HL-60 (cell line): Measurements from ENCODE around the gene GALNT3.
A peak's percentile ranks its signal among the peaks of the same experiment; 100 is the strongest.

ENCODE experiments used
- DNase-seq, 2 experiments: peaks; one replicate each; pipeline ENCODE4 v3.0.0-alpha.2; 2010 to 2020; ENCODE audit warnings: low read depth in 1 of 2, low spot score in 1 of 2
- H3K27ac ChIP-seq: fragments of 250-450 bp; sonication (Bioruptor Pico); replicated peaks from 2 replicates; pipeline ENCODE4 v1.5.1; 2020; ENCODE audit warnings: mild to moderate bottlenecking, moderate library complexity
- H3K27me3 ChIP-seq: fragments of 250-450 bp; sonication (Bioruptor Pico); 2 replicates; pipeline ENCODE4 v1.5.1; 2021; ENCODE audit warnings: mild to moderate bottlenecking, moderate library complexity; ENCODE audit not compliant: insufficient read depth, poor library complexity, severe bottlenecking
- H3K4me3 ChIP-seq: replicated peaks from 2 replicates; pipeline ENCODE4 v1.5.1; 2011; ENCODE audit warnings: mild to moderate bottlenecking, control low read depth, low read length; ENCODE audit not compliant: insufficient read depth
- CTCF ChIP-seq: IDR thresholded peaks from one replicate; pipeline ENCODE4 v1.5.1; 2011; ENCODE audit warnings: low read length, control low read depth, inconsistent platforms; ENCODE audit not compliant: insufficient read depth
- GABPA ChIP-seq: IDR thresholded peaks from 2 replicates; pipeline ENCODE4 v1.6.1; 2012; ENCODE audit warnings: low read depth
- POLR2AphosphoS5 ChIP-seq: IDR thresholded peaks from 2 replicates; pipeline ENCODE4 v1.6.1; 2012; ENCODE audit warnings: low read depth
- REST ChIP-seq: IDR thresholded peaks from 2 replicates; pipeline ENCODE4 v1.6.1; 2012; ENCODE audit warnings: low read depth; ENCODE audit not compliant: insufficient replicate concordance
- SPI1 ChIP-seq: IDR thresholded peaks from 2 replicates; pipeline ENCODE4 v1.6.1; 2012; ENCODE audit warnings: low read depth, mild to moderate bottlenecking, borderline replicate concordance
- long read RNA-seq: library from polyadenylated mRNA; unstranded; transcript quantifications from one replicate; pipeline ENCODE4 v2.0.0, GENCODE V29; 2020

GALNT3 gene
- long read RNA-seq, transcript GALNT3-201 (11 exons, 3,868 nt): major isoform, 77 of 104 reads
- long read RNA-seq, partial matches to known transcripts: 15 of 104 reads
- long read RNA-seq, other reads (novel, unspliced or antisense): 12 of 104 reads

DNA sequence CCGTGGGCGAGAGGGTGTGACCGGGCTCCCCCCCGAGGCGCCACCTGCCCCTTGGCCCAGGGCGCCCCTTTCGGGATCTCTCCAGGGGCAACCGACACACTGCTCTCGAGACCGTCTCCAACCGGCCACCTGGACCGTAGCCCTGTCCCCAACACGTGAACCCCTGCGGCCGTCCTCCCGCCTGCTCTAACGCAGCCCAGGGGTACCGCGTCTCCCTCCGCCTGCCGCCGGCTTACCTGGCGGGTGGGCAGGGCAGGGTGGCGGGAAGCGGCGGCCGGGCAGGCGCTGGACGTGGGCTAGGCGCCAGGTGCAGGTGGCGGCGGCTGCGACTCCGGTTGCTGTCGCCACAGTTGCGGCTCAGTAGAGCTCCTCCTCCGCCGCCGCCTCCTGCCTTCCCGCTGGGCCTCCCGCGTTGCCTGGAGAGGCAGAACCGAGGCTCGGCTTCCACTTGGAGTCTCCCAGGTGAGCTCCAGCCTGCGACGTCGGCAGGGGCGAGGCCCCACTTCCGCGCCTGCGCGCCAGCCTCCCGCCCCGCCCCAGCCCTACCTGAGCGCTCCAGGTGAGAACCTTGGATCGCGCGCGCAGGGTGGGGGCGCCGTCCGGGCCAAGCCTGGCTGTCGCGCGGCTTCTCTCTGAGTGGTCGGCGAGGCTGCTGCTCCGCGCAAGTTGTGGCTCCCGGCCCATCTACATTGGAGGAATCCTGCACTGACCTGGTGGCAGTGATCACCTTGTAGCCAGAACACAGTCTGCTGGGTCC is at the start of gene GALNT3:
Gene GALNT3, minus strand, starts transcription at position 469 of the 757 bp plus-strand sequence. CDS start 23,547 bp downstream, outside the sequence.
- TF ChIP-seq SPI1 (no peak), CTCF (no peak), REST (no peak), POLR2AphosphoS5 (no peak), GABPA (no peak)
- DNase-seq: peak in 1 of 2 experiments; percentile 54
- Histone ChIP-seq H3K27me3 (no peaks in the 10 kb centered on the region), H3K4me3 (peak within 1 kb of the TSS; percentile 97), H3K27ac (peak within 1 kb of the TSS; percentile 90)

DNA sequence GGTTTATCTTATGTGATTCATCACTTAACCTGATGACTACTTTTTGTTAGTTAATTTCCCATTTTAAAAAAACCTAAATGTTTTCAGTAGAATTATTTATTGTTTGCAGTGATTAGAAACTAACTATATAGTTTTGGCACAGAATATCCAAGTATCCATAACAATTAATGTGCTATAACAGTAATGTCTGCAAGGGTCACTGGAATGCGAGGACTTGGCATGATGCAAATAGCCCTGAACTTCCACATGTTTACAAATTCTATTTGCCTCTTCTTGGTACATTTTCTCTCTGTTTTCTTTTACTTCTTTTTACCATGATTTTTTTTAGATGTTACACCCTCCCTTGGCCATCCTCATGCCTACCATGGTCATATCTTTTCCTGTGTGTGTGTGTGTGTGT is 49.3 kb upstream of the GALNT3 start:
- TF ChIP-seq REST: no peak
- no peak for TF ChIP-seq GABPA
- no peak for TF ChIP-seq POLR2AphosphoS5
- no peak for TF ChIP-seq CTCF
- TF ChIP-seq SPI1: no peak
- no peak for DNase-seq
- Histone ChIP-seq H3K4me3 (no peak overlapping the region), H3K27me3 (no peaks in the 10 kb centered on the region), H3K27ac (no peak overlapping the region)

DNA sequence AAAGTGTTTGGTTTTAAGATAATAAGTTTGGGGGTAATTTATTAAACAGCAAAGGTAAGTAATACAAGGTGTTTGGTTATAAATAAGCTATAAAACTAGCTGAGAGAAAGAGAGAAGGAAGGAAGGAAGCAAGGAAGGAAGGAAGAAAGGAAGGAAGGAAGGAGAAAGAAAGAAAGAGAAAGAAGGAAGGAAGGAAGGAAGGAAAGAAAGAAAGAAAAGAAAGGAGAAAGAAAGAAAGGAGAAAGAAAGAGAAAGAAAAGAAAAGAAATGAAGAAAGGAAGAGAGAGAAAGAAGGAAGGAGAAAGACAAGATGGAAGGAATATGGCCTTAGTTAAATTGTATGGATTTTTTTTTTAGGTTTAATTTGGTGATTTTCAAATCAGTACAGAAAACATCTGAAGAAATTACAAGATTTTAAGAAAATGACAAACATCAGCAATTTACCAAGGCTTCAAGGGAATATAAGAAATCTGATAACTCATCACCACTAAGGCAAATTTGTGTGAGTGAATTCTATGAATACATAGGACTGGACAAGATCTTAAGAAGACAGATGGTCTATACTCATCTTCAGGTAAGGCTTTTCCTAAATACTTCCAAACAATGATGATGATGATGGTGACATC is 46.4 kb upstream of the GALNT3 start:
- Histone ChIP-seq H3K27me3 (no peaks in the 10 kb centered on the region), H3K27ac (no peak overlapping the region), H3K4me3 (no peak overlapping the region)
- no peak for TF ChIP-seq CTCF
- no peak for TF ChIP-seq REST
- TF ChIP-seq SPI1: no peak
- TF ChIP-seq POLR2AphosphoS5: no peak
- no peak for TF ChIP-seq GABPA
- no peak for DNase-seq
